ENCODE results near the gene ARHGAP15.

The ARHGAP15 gene

GRCh38 chr2:143603846-143604565, 474.8 kb downstream of the ARHGAP15 start:
- FAIRE-seq = no peak

GRCh38 chr2:143604566-143604959, 475.3 kb downstream of the ARHGAP15 start:
- no peak for FAIRE-seq

- FAIRE-seq = no peak
Measured at GRCh38 chr2:143607231-143608062, 478.2 kb downstream of the ARHGAP15 start.

GRCh38 chr2:143608063-143608423, 478.8 kb downstream of the ARHGAP15 start:
- no peak for FAIRE-seq

- FAIRE-seq = no peak
Measured at GRCh38 chr2:143608758-143609157, 479.5 kb downstream of the ARHGAP15 start.

- no peak for FAIRE-seq
Measured at GRCh38 chr2:143611336-143611735, 482.1 kb downstream of the ARHGAP15 start.

GRCh38 chr2:143615562-143615961, 486.3 kb downstream of the ARHGAP15 start:
- no peak for FAIRE-seq

- no peak for FAIRE-seq
Measured at GRCh38 chr2:143616452-143616851, 487.2 kb downstream of the ARHGAP15 start.

- FAIRE-seq = no peak
Measured at GRCh38 chr2:143617803-143618415, 488.7 kb downstream of the ARHGAP15 start.

GRCh38 chr2:143622106-143622505, 492.9 kb downstream of the ARHGAP15 start:
- no peak for FAIRE-seq

- no peak for FAIRE-seq
Measured at GRCh38 chr2:143623231-143623908, 494.2 kb downstream of the ARHGAP15 start.

GRCh38 chr2:143623909-143624260, 494.7 kb downstream of the ARHGAP15 start:
- FAIRE-seq = no peak

GRCh38 chr2:143629340-143629739, 500.1 kb downstream of the ARHGAP15 start:
- no peak for FAIRE-seq

- FAIRE-seq = no peak
Measured at GRCh38 chr2:143632751-143633374, 503.6 kb downstream of the ARHGAP15 start.

GRCh38 chr2:143633419-143633818, 504.2 kb downstream of the ARHGAP15 start:
- no peak for FAIRE-seq

- no peak for FAIRE-seq
Measured at GRCh38 chr2:143635302-143635701, 506.1 kb downstream of the ARHGAP15 start.

- no peak for FAIRE-seq
Measured at GRCh38 chr2:143635936-143636335, 506.7 kb downstream of the ARHGAP15 start.

GRCh38 chr2:143640826-143641225, 511.6 kb downstream of the ARHGAP15 start:
- no peak for FAIRE-seq

- no peak for FAIRE-seq
Measured at GRCh38 chr2:143645921-143646645, 516.9 kb downstream of the ARHGAP15 start.

- FAIRE-seq = no peak
Measured at GRCh38 chr2:143649226-143649740, 520.1 kb downstream of the ARHGAP15 start.

- FAIRE-seq = no peak
Measured at GRCh38 chr2:143652692-143653091, 523.5 kb downstream of the ARHGAP15 start.

GRCh38 chr2:143668234-143668633, 539.0 kb downstream of the ARHGAP15 start:
- no peak for FAIRE-seq
